HG03575 (cell line): Measurements from ENCODE around the gene KRTAP4-4.
"Not testable (repeated sequence)": the region's sequence is repeated elsewhere in the genome, so short reads cannot be mapped to it uniquely, and the experiment has no call there.

ENCODE experiments used
- ATAC-seq: cut with Tn5 transposase; IDR thresholded peaks from one replicate; pipeline ENCODE4 v1.9.1; 2021; ENCODE audit not compliant: unreplicated experiment, insufficient number of reproducible peaks, low FRiP score; ENCODE audit errors: extremely low read depth

Gene KRTAP4-4

GRCh38 chr17:41150026-41150425 lies 10.5 kb downstream of the KRTAP4-4 start:
- ATAC-seq = no peak

DNA sequence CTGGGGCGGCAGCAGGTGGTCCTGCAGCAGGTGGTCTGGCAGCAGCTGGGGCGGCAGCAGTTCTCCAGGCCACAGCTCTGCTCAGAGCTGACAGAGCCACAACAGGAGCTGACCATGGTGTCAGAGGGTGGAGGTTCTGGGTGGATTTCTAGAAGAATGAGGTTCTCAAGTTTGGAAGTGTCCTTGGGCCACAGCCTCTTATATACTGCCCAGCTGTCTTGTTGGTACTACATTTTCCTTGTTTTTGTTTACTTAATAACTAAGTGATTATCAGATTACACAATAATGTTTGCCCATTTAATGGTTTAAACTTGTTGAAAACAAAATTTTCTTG lies 10.9 kb downstream of the KRTAP4-4 start, which contains the start of gene KRTAP4-5:
Gene KRTAP4-5 (minus strand): TSS at position 174 of the 334 bp plus-strand sequence. CDS start 58 bp downstream, at position 116.
- ATAC-seq = no peak

GRCh38 chr17:41148971-41149651 lies 11.4 kb downstream of the KRTAP4-4 start:
- ATAC-seq = not testable (repeated sequence)

GRCh38 chr17:41147531-41148204 lies 12.9 kb downstream of the KRTAP4-4 start:
- no peak for ATAC-seq

GRCh38 chr17:41145261-41145660 lies 15.3 kb downstream of the KRTAP4-4 start:
- ATAC-seq = no peak

DNA sequence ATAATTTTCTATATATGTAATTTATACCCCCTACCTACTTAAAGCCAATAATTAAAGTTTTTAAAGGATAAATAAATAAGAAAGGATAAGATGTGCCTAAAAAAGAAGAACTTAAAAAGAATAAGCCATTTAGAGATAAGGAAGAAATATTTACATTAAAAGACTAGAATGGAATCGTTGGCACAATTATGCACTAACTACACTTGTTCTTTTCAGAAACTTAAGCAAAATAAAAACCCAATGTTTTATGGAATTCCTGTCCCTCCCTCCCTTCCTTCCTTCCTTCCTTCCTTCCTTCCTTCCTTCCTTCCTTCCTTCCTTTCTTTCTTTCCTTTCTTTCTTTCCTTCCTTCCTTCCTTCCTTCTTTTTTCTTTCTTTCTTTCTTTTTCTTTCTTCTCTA lies 15.7 kb downstream of the KRTAP4-4 start:
- no peak for ATAC-seq

- ATAC-seq = no peak
These were observed 19.2 kb downstream of the KRTAP4-4 start for GRCh38 chr17:41141361-41141760.

- ATAC-seq = no peak
These were observed 20.0 kb downstream of the KRTAP4-4 start, which contains the start of gene KRTAP4-6 for GRCh38 chr17:41140360-41141131. KRTAP4-6 (minus strand) TSS chr17:41140544; CDS start chr17:41140487, 57 bp downstream.

- ATAC-seq = not testable (repeated sequence)
These were observed 20.7 kb downstream of the KRTAP4-4 start for GRCh38 chr17:41139865-41140264.

DNA sequence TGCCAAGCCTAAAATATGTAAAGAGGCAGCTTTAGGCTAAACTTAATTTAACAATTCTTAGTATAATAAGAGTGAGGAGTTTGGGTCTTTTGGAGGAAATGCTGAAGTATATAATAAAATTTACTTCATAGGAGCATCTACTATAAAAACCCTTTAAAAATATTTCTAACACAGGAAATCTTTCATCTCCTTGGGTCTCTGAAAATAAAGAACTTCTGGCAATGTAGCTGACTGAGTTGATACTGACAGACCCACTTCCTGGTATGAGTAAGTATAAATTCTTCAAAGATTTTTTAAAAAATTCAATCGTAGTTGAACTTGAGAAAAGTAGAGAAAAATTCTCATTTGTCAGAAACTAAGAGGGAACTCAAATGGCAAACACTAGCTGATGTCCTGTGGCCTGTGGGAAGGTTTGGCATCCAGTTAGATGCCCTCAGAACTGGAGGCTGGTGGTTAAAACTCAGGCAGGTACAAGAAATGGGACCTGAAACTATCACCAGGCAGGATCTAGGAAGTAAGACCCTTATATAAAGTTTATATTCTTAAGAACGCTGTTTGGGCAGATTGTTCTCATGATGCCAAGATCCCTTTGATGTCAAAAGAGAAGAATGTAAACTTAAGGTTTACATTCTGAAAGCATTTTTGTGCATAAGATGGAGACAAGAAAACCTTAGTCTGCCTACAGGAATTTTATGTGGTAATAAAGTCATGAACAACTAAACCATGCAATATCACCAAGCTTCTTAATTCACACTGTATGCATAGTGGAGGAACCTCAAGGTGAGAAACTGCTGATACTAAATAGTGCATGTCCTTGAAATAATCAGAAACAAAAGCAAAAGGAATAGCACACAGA lies 26.4 kb downstream of the KRTAP4-4 start:
- ATAC-seq = no peak

DNA sequence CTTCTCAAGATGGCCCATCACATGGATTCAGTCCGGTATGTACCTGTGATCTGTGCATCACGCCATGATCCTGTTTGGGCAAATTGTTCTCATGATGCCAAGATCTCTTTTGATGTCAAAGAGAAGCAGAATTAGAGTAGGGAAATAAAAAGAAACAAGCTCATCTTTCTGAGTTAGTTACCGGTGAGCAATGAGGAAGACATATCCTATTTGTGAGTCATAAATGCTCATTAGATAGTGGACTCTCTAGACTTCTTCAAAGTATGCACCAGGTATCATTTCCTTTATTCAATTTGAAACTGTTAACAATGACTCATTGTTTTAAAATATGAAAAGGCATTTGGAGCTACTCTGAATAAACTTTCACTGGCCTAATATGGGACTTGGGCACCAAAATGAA lies 28.6 kb downstream of the KRTAP4-4 start:
- ATAC-seq = no peak

- ATAC-seq = no peak
These were observed 33.2 kb downstream of the KRTAP4-4 start for GRCh38 chr17:41127371-41127770.

DNA sequence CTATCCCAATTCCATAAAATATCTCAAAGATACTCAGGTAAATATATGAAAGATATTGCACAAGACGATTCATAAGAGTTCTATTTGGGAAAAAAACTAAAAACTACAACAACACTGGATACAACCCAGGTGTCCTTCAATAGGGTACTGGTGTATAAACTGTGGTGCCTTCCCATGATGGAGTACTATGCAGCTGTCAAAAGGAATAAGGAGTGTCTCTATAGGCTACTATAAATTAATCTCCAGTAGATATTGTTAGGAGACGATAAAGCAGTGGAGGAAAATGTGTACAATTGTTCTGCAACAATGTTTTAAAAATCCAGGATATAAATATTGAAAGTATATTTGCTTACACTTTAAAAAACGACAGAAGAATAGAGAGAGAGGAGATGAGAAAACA lies 34.1 kb downstream of the KRTAP4-4 start:
- ATAC-seq = no peak

- no peak for ATAC-seq
These were observed 35.5 kb downstream of the KRTAP4-4 start for GRCh38 chr17:41125064-41125463.

DNA sequence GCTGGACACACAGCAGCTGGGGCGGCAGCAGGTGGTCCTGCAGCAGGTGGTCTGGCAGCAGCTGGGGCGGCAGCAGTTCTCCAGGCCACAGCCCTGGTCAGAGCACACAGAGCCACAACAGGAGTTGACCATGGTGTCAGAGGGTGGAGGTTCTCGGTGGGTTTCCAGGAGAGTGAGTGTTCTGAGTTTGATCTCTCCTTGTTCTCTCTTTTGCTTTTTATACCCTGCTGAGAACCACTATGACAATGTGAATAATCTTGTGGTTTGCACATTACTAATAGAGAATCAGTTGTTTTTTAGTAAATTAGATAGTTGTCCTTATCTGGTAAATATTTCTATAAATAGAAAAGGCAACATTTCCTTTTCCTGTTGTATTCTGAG lies 36.6 kb downstream of the KRTAP4-4 start, which contains the start of gene KRTAP4-12:
Gene KRTAP4-12 (minus strand): TSS at position 192 of the 381 bp plus-strand sequence. CDS start 60 bp downstream, at position 132.
- not testable (repeated sequence) for ATAC-seq

GRCh38 chr17:41123292-41123990 lies 37.1 kb downstream of the KRTAP4-4 start:
- ATAC-seq = not testable (repeated sequence)

DNA sequence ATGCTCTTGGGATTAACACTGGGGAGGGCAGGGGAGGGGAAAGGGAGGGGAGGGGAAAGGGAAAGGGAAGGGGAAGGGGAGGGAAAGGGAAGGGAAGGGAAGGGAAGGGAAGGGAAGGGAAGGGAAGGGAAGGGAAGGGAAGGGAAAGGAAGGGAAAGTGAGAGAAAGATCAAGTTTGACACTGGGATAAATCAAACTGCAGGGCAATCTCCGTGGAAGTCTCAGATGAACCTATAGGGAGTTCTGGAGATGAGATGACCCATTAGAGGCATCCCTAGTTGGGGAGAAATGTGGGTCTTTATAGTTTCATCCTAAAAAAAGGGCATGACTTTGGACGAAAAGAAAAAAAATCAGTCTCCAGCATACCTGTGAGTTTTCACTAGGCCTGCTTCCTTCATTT lies 38.8 kb downstream of the KRTAP4-4 start:
- ATAC-seq = no peak
